Measurements from ENCODE around the gene TRAK1.

GRCh38 chr3:42149532-42149931, 58.4 kb downstream of the TRAK1 start:
- TF ChIP-seq CTCF (IDR thresholded peaks at IDR 0.05) = no peak
- no peak for TF ChIP-seq POLR2A (IDR thresholded peaks at IDR 0.05)
